Measurements from ENCODE around the gene NUP210. TPM values are rescaled to one million over a fixed set of nuclear protein-coding genes. Genes with fewer than 3 reads are reported as not detected.

NUP210 gene
- total RNA-seq, 3 donors from 2014 or later: 6.7 to 14.8 (median 8.1) TPM

- Histone ChIP-seq H3K4me1 (ENCODE audit: low read depth) (no peaks in the 10 kb centered on the region), H3K4me3 (no peak overlapping the region), H3K9me3 (no peaks in the 10 kb centered on the region), H3K36me3 (ENCODE audit: low read depth) (no peaks in the 10 kb centered on the region)
- TF ChIP-seq CTCF (IDR thresholded peaks at IDR 0.05): no peak
- ATAC-seq (no peak), DNase-seq (no peak)
- intact Hi-C loops (cut with DNase I, micrococcal nuclease): no loop called here
These were observed 143.5 kb downstream of the NUP210 start for GRCh38 chr3:13276438-13277195.

GRCh38 chr3:13275376-13276005 lies 144.6 kb downstream of the NUP210 start:
- Histone ChIP-seq H3K4me1 (ENCODE audit: low read depth) (no peaks in the 10 kb centered on the region), H3K9me3 (no peaks in the 10 kb centered on the region), H3K36me3 (ENCODE audit: low read depth) (no peaks in the 10 kb centered on the region), H3K4me3 (no peak overlapping the region)
- ATAC-seq: no peak
- intact Hi-C loops (cut with DNase I, micrococcal nuclease): no loop called here
- TF ChIP-seq CTCF (IDR thresholded peaks at IDR 0.05): no peak
- DNase-seq: no peak

GRCh38 chr3:13274551-13275332 lies 145.4 kb downstream of the NUP210 start:
- no peak for ATAC-seq
- Histone ChIP-seq H3K9me3 (no peaks in the 10 kb centered on the region), H3K4me1 (ENCODE audit: low read depth) (no peaks in the 10 kb centered on the region), H3K4me3 (no peak overlapping the region), H3K36me3 (ENCODE audit: low read depth) (no peaks in the 10 kb centered on the region)
- TF ChIP-seq CTCF (IDR thresholded peaks at IDR 0.05): no peak
- DNase-seq: no peak
- intact Hi-C loops (cut with DNase I, micrococcal nuclease): no loop called here

- intact Hi-C loops (cut with DNase I, micrococcal nuclease): no loop called here
These were observed 146.0 kb downstream of the NUP210 start for GRCh38 chr3:13274125-13274524.

More at GRCh38 chr3:13274125-13274524, 146.0 kb downstream of the NUP210 start:
- Histone ChIP-seq H3K4me3 (no peak overlapping the region), H3K9me3 (no peaks in the 10 kb centered on the region), H3K36me3 (ENCODE audit: low read depth) (no peaks in the 10 kb centered on the region), H3K4me1 (ENCODE audit: low read depth) (no peaks in the 10 kb centered on the region)
- no peak for ATAC-seq
- DNase-seq: no peak
- TF ChIP-seq CTCF (IDR thresholded peaks at IDR 0.05): no peak
